ENCODE data around the gene NACC1. TPM values are rescaled to one million over a fixed set of nuclear protein-coding genes. Genes with fewer than 3 reads are reported as not detected.

The NACC1 gene
- total and polyA plus RNA-seq, 2 donors (not counting 3 experiments of a cell fraction or from before 2014, with no cell fraction given): 97.6 to 120 TPM

- Histone ChIP-seq H3K9me1 (replicated peaks; ENCODE audit: control insufficient read depth, extremely low read depth, insufficient read depth, low read length) (no peaks in the 10 kb centered on the region), H3K9me3 (replicated peaks; ENCODE audit: control insufficient read depth, insufficient read depth, low read length) (no peaks in the 10 kb centered on the region), H3K27ac (ENCODE audit: insufficient read depth, low read depth, low read length) (peak overlapping the region; percentile 19), H3K27me3 (ENCODE audit: control insufficient read depth in 2 of 2, insufficient read depth in 2 of 2, low read length in 2 of 2) (no peaks in the 10 kb centered on the region), H3K4me1 (ENCODE audit: control insufficient read depth, extremely low read depth, insufficient read depth, low read length) (peaks cover 45% of the 10 kb centered on the region), H3K4me3 (replicated peaks in 1 of 3; ENCODE audit: insufficient read depth in 1 of 3, low read depth in 1 of 3, low read length in 3 of 3) (peak overlapping the region; percentile 16 to 33 (median 25)), H2AFZ (ENCODE audit: low read depth, low read length) (no peak overlapping the region), H3K36me3 (ENCODE audit: control insufficient read depth in 2 of 2, extremely low read depth in 1 of 2, insufficient read depth in 2 of 2, low read length in 2 of 2) (peaks cover 2 to 3% of the 10 kb centered on the region in 2 experiments), H3K4me2 (ENCODE audit: insufficient read depth, low read length) (peak overlapping the region; percentile 54), H4K20me1 (replicated peaks; ENCODE audit: control insufficient read depth, extremely low read depth, insufficient read depth, low read length) (no peaks in the 10 kb centered on the region), H3K9ac (replicated peaks; ENCODE audit: extremely low read depth, insufficient read depth, low read length) (peak overlapping the region; percentile 38), H3K79me2 (ENCODE audit: control insufficient read depth, insufficient read depth, low read length) (peaks cover 30% of the 10 kb centered on the region)
- peak; percentile 74 for TF ChIP-seq POLR2A (IDR thresholded peaks at IDR 0.05; ENCODE audit: low read depth, low read length)
- TF ChIP-seq MAX (IDR thresholded peaks at IDR 0.05; ENCODE audit: insufficient read depth, insufficient read length): no peak
- CTCF ChIA-PET: interaction anchor here (0.7 to 8.5 kb wide), 4 partner anchors 37 to 118 kb away, joined by 3 to 543 read pairs (median 34); partner anchors contain the start of genes IER2 and STX10
- intact Hi-C loops (cut with micrococcal nuclease): loop anchor here (2.0 to 5.0 kb wide), 2 partner anchors 375 to 741 kb away; partner anchors contain the start of gene TNPO2
- POLR2A ChIA-PET: no interaction called here
- BruUV-seq (replicated peaks): no TSS peak
- FAIRE-seq: no peak
- dilution Hi-C loops (cut with MboI; ENCODE audit: extremely low pct_ligation_motif_present, low sequenced_read_pairs): no loop called here
- DNase-seq (ENCODE audit: low read depth, low spot score): peak; percentile 52
Measured at GRCh38 chr19:13097463-13098258, 20.4 kb upstream of the NACC1 start.

DNA sequence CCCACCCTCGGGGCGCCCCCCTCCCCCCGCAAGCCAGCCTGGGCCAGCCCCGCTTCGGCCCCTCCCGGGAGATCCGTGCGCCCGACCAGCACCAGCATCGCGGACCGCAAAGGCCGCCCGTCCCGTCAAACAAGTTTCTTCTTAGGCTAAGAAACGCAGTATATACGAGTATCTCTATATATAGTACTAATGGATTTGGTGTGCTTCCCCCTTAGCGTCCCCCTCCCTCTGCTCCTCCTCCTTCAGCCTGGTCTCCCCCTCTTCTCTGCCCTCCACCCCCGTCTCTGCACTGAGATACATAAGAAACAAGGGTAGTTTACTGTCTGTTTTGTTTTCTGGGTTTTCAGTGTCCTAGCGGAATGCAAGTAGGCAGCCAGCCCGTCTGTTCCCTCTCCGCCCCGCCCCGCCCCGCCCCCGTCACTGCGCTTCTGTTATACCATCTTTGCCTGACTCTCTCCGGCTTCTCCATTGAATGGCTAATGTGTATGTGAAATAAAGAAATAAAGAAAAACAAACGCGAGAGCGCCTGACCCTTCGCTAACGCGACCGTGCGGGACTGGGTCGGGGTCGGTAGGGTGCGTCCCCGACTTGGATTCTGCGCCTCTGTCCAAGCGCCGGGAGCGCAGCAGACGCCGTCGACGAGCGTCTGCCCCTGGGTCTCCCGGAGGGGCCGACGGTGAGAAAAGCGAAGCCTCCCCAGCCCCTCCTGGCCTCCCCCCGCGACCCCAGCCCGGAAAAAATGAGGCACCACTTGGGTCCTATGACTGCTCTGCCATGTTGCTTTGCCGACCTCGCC lies 19.6 kb upstream of the NACC1 start:
- Histone ChIP-seq H3K4me1 (ENCODE audit: control insufficient read depth, extremely low read depth, insufficient read depth, low read length) (peaks cover 52% of the 10 kb centered on the region), H2AFZ (ENCODE audit: low read depth, low read length) (no peak overlapping the region), H3K27ac (ENCODE audit: insufficient read depth, low read depth, low read length) (peak overlapping the region; percentile 89), H3K4me3 (replicated peaks in 1 of 3; ENCODE audit: insufficient read depth in 1 of 3, low read depth in 1 of 3, low read length in 3 of 3) (peak overlapping the region in 1 of 3 experiments; percentile 33), H3K4me2 (ENCODE audit: insufficient read depth, low read length) (peak overlapping the region; percentile 19), H3K9ac (replicated peaks; ENCODE audit: extremely low read depth, insufficient read depth, low read length) (peak overlapping the region; percentile 4), H4K20me1 (replicated peaks; ENCODE audit: control insufficient read depth, extremely low read depth, insufficient read depth, low read length) (no peaks in the 10 kb centered on the region), H3K79me2 (ENCODE audit: control insufficient read depth, insufficient read depth, low read length) (peaks cover 30% of the 10 kb centered on the region), H3K27me3 (ENCODE audit: control insufficient read depth in 2 of 2, insufficient read depth in 2 of 2, low read length in 2 of 2) (no peaks in the 10 kb centered on the region), H3K9me1 (replicated peaks; ENCODE audit: control insufficient read depth, extremely low read depth, insufficient read depth, low read length) (no peaks in the 10 kb centered on the region), H3K36me3 (ENCODE audit: control insufficient read depth in 2 of 2, extremely low read depth in 1 of 2, insufficient read depth in 2 of 2, low read length in 2 of 2) (peaks cover 2 to 3% of the 10 kb centered on the region in 2 experiments), H3K9me3 (replicated peaks; ENCODE audit: control insufficient read depth, insufficient read depth, low read length) (no peaks in the 10 kb centered on the region)
- ChIA-PET CTCF (interaction anchor here (0.7 to 1.5 kb wide), 2 partner anchors 65 kb away, joined by 4 to 6 read pairs; no protein-coding TSS in a partner anchor), POLR2A (no interaction called here)
- dilution Hi-C loops (cut with MboI; ENCODE audit: extremely low pct_ligation_motif_present, low sequenced_read_pairs) (no loop called here), intact Hi-C loops (cut with micrococcal nuclease) (loop anchor here (5.0 kb wide), 1 partner anchor 376 kb away; the partner anchor contains the start of gene TNPO2)
- DNase-seq (ENCODE audit: low read depth, low spot score) (peak; percentile 72), FAIRE-seq (peak; percentile 71)
- TF ChIP-seq JUN (IDR thresholded peaks at IDR 0.05; ENCODE audit: borderline replicate concordance, insufficient read depth, insufficient read length, low read depth): no peak
- peak; percentile 34 for TF ChIP-seq POLR2A (IDR thresholded peaks at IDR 0.05; ENCODE audit: low read depth, low read length)
- BruUV-seq (replicated peaks): no TSS peak
